CD14-positive monocyte (primary cell): ENCODE results near the gene ACAT1. TPM values are rescaled to one million over a fixed set of nuclear protein-coding genes. Genes with fewer than 3 reads are reported as not detected.

Experiments used
- DNase-seq, 3 donors: peaks; one replicate each; pipeline ENCODE4 v3.0.0-alpha.2; 2011 to 2022
- H2AFZ ChIP-seq: 2 replicates; pipeline ENCODE4 v1.6.0; 2012; ENCODE audit warnings: mild to moderate bottlenecking, low read depth, low read length, inconsistent platforms; ENCODE audit not compliant: insufficient read depth, poor library complexity, severe bottlenecking
- H3K27ac ChIP-seq, 2 donors: 1 replicate in 1 of 2; 2 replicates in 1 of 2; pipeline ENCODE4 v1.5.1; 2012 to 2013; ENCODE audit warnings: low read length in 2 of 2, control low read depth in 1 of 2, inconsistent platforms in 1 of 2, low read depth in 1 of 2, mild to moderate bottlenecking in 1 of 2
- H3K27me3 ChIP-seq, 2 donors: one replicate each; pipeline versions ENCODE4 v1.6.0 to v1.6.1; 2011 to 2013; ENCODE audit warnings: low read length in 2 of 2; ENCODE audit not compliant: control insufficient read depth in 2 of 2, insufficient read depth in 2 of 2
- H3K36me3 ChIP-seq, 2 donors: replicated peaks in 1 of 2; 1 replicate in 1 of 2; 2 replicates in 1 of 2; pipeline versions ENCODE4 v1.5.1 to v1.6.1; 2012 to 2013; ENCODE audit warnings: low read length in 2 of 2, control low read depth in 1 of 2, inconsistent platforms in 1 of 2, mild to moderate bottlenecking in 1 of 2; ENCODE audit not compliant: insufficient read depth in 2 of 2, control insufficient read depth in 1 of 2
- H3K4me1 ChIP-seq, 2 donors: 1 replicate in 1 of 2; 2 replicates in 1 of 2; pipeline versions ENCODE4 v1.5.1 to v1.6.1; 2012 to 2013; ENCODE audit warnings: low read length in 2 of 2, control low read depth in 1 of 2, inconsistent platforms in 1 of 2, mild to moderate bottlenecking in 1 of 2, moderate library complexity in 1 of 2; ENCODE audit not compliant: insufficient read depth in 2 of 2, control insufficient read depth in 1 of 2
- H3K4me2 ChIP-seq: replicated peaks from 2 replicates; pipeline ENCODE3; 2012; ENCODE audit warnings: low read length, moderate library complexity, mild to moderate bottlenecking; ENCODE audit not compliant: poor library complexity, severe bottlenecking; ENCODE audit errors: extremely low read depth
- H3K4me3 ChIP-seq, 3 experiments: fragments of 200-600 bp in 1 of 3; sonication (generic) in 1 of 3; replicated peaks in 1 of 3; 1 replicate in 2 of 3; 2 replicates in 1 of 3; pipeline ENCODE4 v1.5.1; 2011 to 2013; ENCODE audit warnings: low read length in 3 of 3, mild to moderate bottlenecking in 3 of 3, control low read depth in 2 of 3, low read depth in 2 of 3, inconsistent platforms in 1 of 3, moderate library complexity in 1 of 3
- H3K79me2 ChIP-seq: 2 replicates; pipeline ENCODE4 v1.6.0; 2012; ENCODE audit warnings: mild to moderate bottlenecking, control low read depth, inconsistent platforms, low read length, moderate library complexity; ENCODE audit not compliant: insufficient read depth
- H3K9ac ChIP-seq: 2 replicates; pipeline ENCODE4 v1.6.0; 2017; ENCODE audit warnings: low read length, mild to moderate bottlenecking; ENCODE audit not compliant: insufficient read depth, poor library complexity, severe bottlenecking
- H3K9me3 ChIP-seq, 2 donors: replicated peaks in 1 of 2; 1 replicate in 1 of 2; 2 replicates in 1 of 2; pipeline versions ENCODE4 v1.5.1 to v1.6.1; 2012 to 2013; ENCODE audit warnings: low read length in 2 of 2, control low read depth in 1 of 2; ENCODE audit not compliant: control insufficient read depth in 1 of 2, insufficient read depth in 1 of 2
- H4K20me1 ChIP-seq: 2 replicates; pipeline ENCODE4 v1.6.0; 2012; ENCODE audit warnings: mild to moderate bottlenecking, low read length, control low read depth, moderate library complexity; ENCODE audit not compliant: insufficient read depth
- H3K27ac Mint-ChIP-seq, 7 donors: one replicate each; pipeline ENCODE4 v1.8.0; 2020; ENCODE audit warnings: mild to moderate bottlenecking in 7 of 7, mixed read lengths in 7 of 7, moderate library complexity in 6 of 7, inconsistent platforms in 2 of 7
- H3K27me3 Mint-ChIP-seq, 3 donors: one replicate each; pipeline ENCODE4 v1.8.0; 2021 to 2022; ENCODE audit warnings: low read depth in 3 of 3, mild to moderate bottlenecking in 3 of 3, mixed read lengths in 3 of 3, moderate library complexity in 3 of 3, inconsistent platforms in 1 of 3
- H3K36me3 Mint-ChIP-seq, 2 donors: one replicate each; pipeline ENCODE4 v1.8.0; 2020; ENCODE audit warnings: mixed read lengths in 2 of 2, inconsistent platforms in 1 of 2, mild to moderate bottlenecking in 1 of 2
- H3K4me1 Mint-ChIP-seq: one replicate; pipeline ENCODE4 v1.8.0; 2020; ENCODE audit warnings: mild to moderate bottlenecking, mixed read lengths
- H3K4me3 Mint-ChIP-seq, 2 donors: one replicate each; pipeline ENCODE4 v1.8.0; 2020; ENCODE audit warnings: mild to moderate bottlenecking in 2 of 2, mixed read lengths in 2 of 2, moderate library complexity in 1 of 2
- H3K9me3 Mint-ChIP-seq, 7 donors: one replicate each; pipeline ENCODE4 v1.8.0; 2020 to 2022; ENCODE audit warnings: mixed read lengths in 7 of 7, mild to moderate bottlenecking in 6 of 7, moderate library complexity in 6 of 7, inconsistent platforms in 2 of 7
- WGBS: methylation state at CpG from one replicate; pipeline ENCODE4 v1.1.5; 2013; ENCODE audit warnings: missing lambda C conversion rate; ENCODE audit not compliant: insufficient coverage; 5-methylcytosine and 5-hydroxymethylcytosine counted together
- intact Hi-C, 2 donors: fragments of 100-400 bp; cut with micrococcal nuclease; formaldehyde crosslinking; loops; one replicate each; pipeline versions ENCODE4 v1.15.0 to v1.15.1; 2023
- polyA plus RNA-seq, 3 donors: library from polyadenylated mRNA; depleted of rRNA in 1 of 3; unstranded in 2 of 3; stranded (reverse) in 1 of 3; fragments of 300-500 nt in 2 of 3; fragments of >200 nt in 1 of 3; fragmentation: Illumina TruSeq in 2 of 3; gene quantifications; 1 replicate in 2 of 3; 2 replicates in 1 of 3; pipeline ENCODE4 v1.2.3, GENCODE V29; 2012 to 2021
- TF ChIP-seq, protein P1 (sequence below): fragments of 200-600 bp; IDR thresholded peaks from one replicate; pipeline ENCODE4 v1.8.0; 2022; ENCODE audit warnings: antibody characterized with exemption, mild to moderate bottlenecking

The ACAT1 gene
- polyA plus RNA-seq, 3 donors: 13.6 to 24.1 (median 22.3) TPM

DNA sequence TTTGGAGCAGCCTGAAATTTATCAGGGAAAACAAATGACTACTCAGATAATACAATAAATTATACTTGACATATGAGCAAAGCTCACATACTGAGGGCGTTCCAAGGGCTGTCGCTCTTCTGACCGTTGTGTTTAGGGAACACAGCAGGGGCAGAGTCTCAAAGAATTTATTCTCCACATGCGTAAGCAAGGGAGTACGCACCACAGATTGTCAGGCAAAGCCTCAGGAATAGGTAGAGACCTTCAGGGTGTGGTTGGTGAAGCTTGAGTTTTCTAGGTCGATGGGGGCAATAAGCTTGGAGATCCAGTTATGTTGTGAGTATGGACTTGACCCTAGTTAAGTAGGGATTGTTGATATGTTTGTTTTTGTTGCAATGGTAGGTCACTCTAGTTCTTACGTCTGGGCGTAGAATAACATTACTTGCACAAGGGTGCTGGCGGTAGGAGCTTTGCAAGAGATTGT lies 830 bp downstream of the ACAT1 start:
- H3K36me3 Mint-ChIP-seq: peaks cover 3 to 8% of the 10 kb centered on the region in 2 donors
- no peak for DNase-seq
- Histone ChIP-seq H3K9me3 (no peaks in the 10 kb centered on the region), H3K4me3 (peak overlapping the region; percentile 64 to 83 (median 82)), H3K27me3 (no peaks in the 10 kb centered on the region), H3K9ac (peak overlapping the region; percentile 71), H3K4me1 (peaks cover 26 to 36% of the 10 kb centered on the region in 2 donors), H3K36me3 (no peaks in the 10 kb centered on the region), H3K27ac (no peak overlapping the region), H3K4me2 (peak overlapping the region; percentile 82), H2AFZ (peak overlapping the region; percentile 98), H3K79me2 (peaks cover 54% of the 10 kb centered on the region), H4K20me1 (no peaks in the 10 kb centered on the region)
- 72% methylated on average over 8 of the region's 9 CpGs for WGBS
- peak overlapping the region in 1 of 7 donors; percentile 73 for H3K27ac Mint-ChIP-seq
- H3K4me1 Mint-ChIP-seq: peaks cover 34% of the 10 kb centered on the region
- peak overlapping the region; percentile 94 to 98 for H3K4me3 Mint-ChIP-seq
- TF ChIP-seq, protein P1, sequence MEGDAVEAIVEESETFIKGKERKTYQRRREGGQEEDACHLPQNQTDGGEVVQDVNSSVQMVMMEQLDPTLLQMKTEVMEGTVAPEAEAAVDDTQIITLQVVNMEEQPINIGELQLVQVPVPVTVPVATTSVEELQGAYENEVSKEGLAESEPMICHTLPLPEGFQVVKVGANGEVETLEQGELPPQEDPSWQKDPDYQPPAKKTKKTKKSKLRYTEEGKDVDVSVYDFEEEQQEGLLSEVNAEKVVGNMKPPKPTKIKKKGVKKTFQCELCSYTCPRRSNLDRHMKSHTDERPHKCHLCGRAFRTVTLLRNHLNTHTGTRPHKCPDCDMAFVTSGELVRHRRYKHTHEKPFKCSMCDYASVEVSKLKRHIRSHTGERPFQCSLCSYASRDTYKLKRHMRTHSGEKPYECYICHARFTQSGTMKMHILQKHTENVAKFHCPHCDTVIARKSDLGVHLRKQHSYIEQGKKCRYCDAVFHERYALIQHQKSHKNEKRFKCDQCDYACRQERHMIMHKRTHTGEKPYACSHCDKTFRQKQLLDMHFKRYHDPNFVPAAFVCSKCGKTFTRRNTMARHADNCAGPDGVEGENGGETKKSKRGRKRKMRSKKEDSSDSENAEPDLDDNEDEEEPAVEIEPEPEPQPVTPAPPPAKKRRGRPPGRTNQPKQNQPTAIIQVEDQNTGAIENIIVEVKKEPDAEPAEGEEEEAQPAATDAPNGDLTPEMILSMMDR: no peak
- peaks cover 0 to 1% (median 0%) of the 10 kb centered on the region in 3 donors for H3K27me3 Mint-ChIP-seq
- H3K9me3 Mint-ChIP-seq: no peaks in the 10 kb centered on the region
- intact Hi-C loops: loop anchor here (5.0 to 10.0 kb wide), 3 partner anchors 103 to 543 kb away; partner anchors contain the start of genes ATM (in 1 of the 2), DDX10 (in 1 of the 2) and NPAT (in 1 of the 2)

DNA sequence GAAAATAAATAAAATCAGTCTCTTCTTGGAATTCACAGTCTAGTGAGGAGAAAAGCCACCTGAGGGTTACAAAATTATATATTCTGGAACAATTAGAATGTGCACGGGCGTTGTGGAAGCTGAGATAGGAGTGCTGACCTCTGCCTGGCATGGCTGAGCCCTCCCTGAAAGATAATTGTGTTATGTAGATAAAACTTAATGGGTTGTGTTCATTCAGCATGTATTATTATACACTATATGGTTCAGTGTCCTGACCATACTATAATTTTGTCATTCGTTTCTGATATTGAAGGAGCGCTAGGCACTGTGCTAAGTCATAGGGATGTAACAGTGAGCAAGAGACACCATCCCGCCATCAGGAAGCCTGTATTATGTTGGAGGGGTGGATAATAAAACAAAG lies 3.7 kb downstream of the ACAT1 start:
- H3K9me3 ChIP-seq: no peaks in the 10 kb centered on the region
- peaks cover 61% of the 10 kb centered on the region for H3K79me2 ChIP-seq
- Mint-ChIP-seq H3K27me3 (peaks cover 0 to 1% (median 0%) of the 10 kb centered on the region in 3 donors), H3K27ac (peak overlapping the region in 1 of 7 donors; percentile 54), H3K4me1 (peaks cover 34% of the 10 kb centered on the region), H3K9me3 (peaks cover 0 to 2% (median 0%) of the 10 kb centered on the region in 7 donors), H3K36me3 (peaks cover 18 to 23% of the 10 kb centered on the region in 2 donors), H3K4me3 (no peak overlapping the region)
- intact Hi-C loops: loop anchor here (10.0 kb wide), 2 partner anchors 100 to 540 kb away; partner anchors contain the start of genes ATM (in 1 of the 2), DDX10 (in 1 of the 2) and NPAT (in 1 of the 2)
- H2AFZ ChIP-seq: no peak overlapping the region
- H3K36me3 ChIP-seq: peaks cover 0 to 7% of the 10 kb centered on the region in 2 donors
- H3K27ac ChIP-seq: peak overlapping the region in 1 of 2 donors; percentile 50
- peaks cover 26 to 36% of the 10 kb centered on the region in 2 donors for H3K4me1 ChIP-seq
- H3K27me3 ChIP-seq: no peaks in the 10 kb centered on the region
- no peaks in the 10 kb centered on the region for H4K20me1 ChIP-seq
- TF ChIP-seq, protein P1: no peak
- no peak overlapping the region for H3K4me2 ChIP-seq
- no peak overlapping the region for H3K9ac ChIP-seq
- H3K4me3 ChIP-seq: no peak overlapping the region
- DNase-seq: no peak
- WGBS: no CpG with 5 or more reads among the region's 5 CpGs
